Stimulated activated CD4-positive, alpha-beta T cell treated with anti-CD3 and anti-CD28 coated beads, TNF-alpha, amount 100 ng/mL, for 24 hours (primary cell): ENCODE data around the gene UNC5A.

Experiments used
- DNase-seq, 3 experiments: peaks; one replicate each; pipeline ENCODE4 v3.0.0-alpha.2; 2020; ENCODE audit warnings: low read depth in 3 of 3

The UNC5A gene

DNA sequence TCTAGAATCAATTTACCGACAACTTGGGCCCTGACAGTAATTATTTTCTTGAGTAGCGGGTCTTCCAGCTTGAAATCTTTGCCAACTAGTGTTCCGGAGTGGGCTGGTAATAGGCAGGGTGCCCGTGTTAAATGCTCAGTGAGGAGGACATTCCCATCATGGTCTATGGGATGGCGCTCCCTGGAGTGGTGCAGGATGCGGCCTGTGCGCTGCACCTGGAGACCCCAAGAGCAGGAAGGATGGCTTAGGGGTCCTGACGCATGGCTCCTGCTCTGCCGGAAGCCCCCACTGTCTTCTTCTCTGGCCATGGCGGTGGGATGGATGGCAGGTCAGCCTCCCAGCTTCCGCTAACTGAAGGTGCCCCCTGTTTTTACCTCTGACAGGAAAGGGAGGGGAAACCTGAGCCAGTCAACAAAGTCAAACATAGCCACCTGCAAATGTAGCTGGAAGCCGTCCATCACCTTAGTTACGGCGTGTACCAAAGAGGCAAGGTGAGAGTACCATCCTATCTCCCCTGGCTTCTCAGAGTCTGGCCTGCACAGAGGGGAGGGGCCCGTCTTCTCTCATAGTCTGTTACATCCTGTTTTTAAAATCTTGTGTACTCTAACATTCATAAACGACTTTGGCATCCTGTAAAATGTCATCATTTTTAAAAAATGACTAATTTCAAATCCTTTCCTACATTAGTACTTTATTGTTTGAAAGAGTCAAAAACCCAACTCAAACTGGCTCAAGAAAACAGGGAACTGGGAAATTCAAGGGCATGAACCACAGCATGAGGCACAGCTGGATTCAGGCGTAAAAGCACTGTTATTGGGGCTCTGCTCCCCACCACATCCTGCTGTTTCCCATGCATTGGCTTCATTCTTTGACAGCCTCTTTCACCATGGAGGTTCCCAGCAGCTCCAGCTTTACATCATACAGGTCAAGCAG, 28.5 kb upstream of the UNC5A start:
- no peak for DNase-seq

DNA sequence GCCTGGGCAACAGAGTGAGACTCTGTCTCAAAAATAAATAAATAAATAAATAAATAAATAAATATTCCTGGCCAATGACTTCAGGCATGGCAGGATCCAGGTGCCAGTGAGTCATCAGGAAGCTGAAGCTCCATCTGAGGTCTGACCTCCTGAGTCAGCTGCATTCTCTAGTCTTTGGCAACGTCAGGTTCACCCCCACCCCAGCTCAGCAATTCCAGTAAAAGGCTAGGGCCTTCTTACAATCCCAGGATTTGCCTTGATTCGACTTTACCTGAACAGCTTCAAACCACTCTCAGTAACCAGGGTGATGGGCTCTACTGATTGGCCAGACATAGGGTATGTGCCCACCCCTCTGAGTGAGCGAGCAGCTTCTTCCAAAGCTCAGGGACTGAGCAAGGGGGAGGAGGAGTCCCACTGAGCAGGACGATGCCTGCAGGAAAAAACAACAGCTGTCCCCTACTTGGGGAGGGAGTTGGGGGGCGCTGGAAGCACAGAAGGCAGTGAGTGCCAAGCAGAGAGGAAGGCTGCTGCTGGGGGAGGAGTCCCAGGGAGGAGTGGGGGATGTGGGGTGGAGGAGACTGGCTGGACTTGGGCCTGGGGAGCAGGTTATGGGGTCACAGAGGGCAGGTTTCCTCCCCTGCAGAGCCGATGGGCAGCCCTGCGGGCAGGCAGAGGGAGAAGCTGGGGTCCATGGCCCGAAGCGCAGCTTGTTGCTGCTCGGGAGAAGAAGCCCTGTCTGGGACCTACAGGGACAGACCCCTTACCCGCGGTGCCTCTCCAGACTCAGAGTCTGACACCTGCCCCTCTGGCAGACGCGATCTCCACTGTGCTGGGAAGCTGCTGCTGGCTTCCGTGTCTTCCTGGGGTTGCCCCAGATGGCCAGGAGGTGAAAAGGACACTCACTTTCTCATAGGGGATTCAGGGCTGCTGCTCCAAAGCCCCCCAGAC, 25.9 kb upstream of the UNC5A start:
- no peak for DNase-seq

DNA sequence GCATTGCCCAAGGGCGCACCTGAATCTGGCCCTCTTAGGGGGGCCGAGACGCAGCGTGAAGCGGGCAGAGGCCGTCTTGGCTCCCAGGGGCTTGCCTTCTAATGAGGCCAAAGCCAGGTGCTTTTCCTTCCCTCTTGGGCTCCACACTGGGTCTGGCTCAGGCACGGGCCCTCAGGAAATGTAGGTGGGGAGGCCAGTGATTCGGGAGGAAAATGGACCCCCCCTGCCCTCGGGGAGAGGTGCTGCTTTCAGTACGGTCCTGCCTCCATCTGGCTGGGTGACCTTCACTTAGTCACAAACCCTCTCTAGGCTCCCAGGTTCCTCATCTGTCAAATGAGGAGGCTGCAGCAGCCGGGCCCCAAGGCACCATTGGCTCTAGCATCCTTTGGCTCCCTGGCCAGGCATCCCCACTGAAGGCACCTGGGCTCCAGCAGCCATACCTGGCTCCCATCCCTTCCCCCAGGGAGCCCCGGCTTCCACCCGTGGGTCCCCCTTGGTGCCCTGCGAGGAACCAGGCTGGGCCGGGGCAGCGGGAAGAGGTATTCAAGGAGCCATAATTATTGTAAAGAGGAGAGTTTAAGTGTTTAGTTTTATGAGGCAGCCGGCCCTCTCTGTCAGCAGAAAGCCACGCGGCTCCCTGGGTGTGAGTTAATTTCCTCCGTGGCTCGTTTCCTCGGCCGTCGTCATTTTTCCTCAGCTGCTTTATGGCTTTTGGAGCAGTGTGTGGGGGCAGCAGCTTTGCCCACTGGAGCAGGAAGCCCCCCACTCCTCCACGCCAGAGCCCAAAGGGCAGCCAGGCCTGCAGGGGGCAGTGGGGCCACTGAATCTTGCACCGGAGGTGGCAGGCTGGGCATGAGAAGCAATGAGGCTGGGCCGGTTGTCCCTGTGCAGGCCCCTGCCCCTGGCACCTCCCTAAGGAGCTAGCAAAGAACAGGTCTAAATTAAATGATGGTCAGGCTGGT, 24.9 kb upstream of the UNC5A start:
- DNase-seq, result no peak

DNA sequence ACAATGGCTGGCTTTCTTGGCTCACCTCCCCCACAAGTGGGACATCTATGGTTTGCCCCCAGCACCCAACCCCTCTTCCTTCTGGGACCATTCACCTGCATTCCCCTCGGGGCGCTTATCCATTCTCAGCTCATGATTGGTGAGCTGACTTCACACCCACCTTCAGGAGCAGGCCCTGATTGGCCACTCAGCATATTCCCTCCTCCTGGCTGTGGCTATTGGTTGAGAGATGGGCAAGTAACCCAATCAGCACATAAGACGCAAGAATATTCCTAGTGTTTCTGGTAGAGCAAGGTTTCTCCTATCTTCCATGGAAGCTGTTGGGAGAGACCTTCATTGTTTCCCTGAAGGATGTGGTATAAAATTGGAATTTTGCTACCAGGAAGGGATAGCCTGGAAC, 22.7 kb upstream of the UNC5A start:
- no peak for DNase-seq

DNA sequence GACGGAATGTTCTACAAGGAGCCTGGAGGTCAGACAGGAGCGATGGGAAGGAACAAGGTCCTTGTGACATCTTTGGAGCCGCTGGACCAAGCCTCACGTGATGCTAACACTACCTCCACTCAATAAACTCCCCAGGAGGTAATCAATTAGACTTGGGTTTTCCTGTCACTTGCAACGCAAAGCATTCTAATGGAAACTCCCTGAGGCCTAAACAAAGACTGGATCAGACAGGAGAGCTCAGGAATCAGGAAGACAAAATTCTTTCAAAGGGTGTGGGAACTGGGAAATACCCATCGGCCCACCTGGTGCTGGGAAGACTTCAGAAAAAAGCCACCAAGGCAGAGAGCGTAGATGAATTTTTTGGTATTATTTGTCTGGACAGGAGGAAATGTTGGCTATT, 22.3 kb upstream of the UNC5A start:
- DNase-seq, result no peak

DNA sequence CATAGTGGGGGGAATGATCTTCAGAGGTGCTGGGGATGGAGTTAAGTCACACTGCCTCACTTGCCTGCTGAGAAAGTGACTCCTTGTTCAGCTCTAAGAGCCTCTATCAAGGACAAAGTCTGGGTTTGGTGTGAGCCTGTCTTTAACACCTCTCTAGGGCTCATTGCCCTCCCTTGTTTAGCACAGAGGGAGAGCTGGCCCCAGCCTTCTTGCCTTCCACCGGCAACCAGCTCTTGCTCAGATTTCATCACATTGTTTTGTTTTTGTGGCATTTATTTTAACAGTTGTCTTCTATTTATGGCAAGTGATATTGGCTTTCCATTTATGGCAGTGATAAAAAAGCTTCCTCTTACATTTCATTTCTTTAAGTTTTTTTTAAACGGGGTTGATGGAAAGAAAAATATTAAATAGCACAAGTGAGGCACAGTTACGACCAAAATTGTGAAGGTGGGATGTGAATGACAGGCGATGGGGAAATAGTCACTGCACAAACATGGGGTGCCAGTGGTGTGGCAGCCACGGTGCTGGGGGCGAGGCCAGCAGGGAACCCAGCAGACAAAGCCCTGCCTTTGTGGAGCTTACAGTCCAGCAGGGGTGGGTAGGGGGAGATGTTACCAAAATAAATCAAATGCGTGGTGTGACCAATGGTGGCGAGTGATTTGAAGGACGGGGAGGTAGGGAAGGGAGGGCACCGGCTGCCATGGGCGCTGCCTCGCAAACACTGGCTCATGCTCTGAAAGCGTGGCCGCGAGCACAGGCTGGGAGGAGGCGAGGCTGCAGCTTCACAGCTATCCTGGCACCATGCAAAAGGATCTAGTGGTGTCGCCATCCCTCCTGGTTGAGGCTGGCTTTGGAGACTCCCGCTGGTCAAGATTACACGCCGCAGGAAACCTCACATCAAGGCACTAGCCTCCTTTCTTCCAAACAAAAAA, 21.2 kb upstream of the UNC5A start:
- DNase-seq, result no peak

DNA sequence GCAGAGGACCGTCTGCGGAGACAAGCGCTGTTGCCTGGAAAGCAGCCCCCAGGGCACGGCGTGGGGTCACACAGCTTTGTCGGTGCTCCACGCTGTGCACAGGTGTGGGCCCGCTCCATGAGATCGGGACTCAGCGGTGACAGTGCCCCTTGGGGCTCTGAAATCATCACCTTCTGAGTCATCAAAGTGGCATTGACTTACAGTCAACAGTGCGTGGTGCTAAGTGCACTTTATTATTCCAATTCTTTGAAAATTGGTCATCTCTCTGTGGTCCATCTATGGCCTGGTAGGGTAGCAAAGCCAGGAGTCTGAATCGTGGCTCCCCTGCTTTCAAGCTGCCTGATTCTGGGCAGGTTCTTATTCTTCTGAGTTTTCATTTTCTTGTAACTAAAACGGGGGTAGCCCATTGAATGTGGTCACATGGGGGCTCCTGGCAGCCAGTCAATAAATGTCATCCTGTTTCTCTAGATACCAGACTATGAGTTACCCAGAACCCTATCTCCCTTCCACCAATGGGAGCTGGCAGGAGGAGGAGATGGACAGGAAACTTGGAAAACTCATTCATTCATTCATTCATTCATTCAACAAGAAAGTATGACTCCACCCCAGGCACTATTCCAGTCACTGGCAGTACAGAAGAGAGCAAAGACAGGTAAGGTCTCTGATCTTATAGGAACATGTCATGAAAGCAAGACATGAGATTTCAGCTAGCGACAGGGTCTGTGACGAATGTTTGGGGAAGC, 20.3 kb upstream of the UNC5A start:
- DNase-seq, result no peak

DNA sequence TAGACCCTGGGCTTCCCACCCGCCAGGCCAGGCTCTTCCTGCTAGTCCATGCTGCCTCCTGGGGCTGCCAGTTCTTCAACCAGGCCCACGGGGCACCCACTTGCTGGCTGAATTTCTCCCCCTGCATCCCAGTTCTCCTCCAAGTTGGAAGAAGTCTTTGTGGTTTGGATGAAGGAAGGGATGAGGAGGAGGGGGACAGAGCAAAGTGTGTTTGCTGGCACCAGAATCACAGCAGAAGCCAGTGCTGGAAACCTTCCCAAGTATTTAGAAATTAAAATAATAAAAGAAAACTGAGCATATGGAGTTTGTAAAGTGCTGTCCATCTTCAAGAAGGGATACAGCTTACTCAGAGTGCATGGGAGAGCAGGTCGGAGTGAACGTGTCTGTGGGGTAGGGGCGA, 19.4 kb upstream of the UNC5A start:
- no peak for DNase-seq

DNA sequence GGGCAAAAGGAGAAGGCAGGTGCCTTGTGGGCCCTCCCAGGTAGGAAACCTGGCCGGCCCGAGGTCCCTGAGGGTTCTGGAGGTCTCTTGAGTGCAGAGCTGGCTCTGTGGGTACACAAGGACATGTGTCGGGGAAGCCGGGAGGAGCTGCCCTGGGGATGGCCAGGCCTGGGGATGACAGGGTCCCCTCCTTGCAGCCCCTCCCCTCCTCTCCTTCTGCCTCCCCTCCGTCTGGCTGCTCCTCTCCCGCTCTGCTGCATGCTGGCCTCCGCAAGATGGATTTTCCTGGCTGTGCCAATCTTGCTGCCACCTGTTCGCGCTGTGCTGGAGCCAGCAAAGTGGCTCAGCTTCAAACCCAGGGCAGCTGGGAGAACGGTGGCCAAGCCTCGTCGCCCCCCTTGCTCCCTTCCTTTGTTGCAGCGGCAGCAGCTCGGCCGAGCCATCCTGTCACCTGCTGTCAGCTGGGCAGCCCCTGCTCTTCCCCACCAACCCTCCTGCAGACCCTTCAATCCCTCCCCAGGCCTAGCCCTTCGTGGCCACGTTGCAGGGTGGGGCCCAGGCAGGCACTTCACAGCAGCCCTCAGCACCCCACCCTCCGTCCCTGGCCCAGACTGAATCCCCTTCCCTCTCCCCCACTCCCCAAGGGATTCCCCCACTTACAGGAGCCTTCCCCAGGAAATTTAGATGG, 17.6 kb upstream of the UNC5A start:
- no peak for DNase-seq

DNA sequence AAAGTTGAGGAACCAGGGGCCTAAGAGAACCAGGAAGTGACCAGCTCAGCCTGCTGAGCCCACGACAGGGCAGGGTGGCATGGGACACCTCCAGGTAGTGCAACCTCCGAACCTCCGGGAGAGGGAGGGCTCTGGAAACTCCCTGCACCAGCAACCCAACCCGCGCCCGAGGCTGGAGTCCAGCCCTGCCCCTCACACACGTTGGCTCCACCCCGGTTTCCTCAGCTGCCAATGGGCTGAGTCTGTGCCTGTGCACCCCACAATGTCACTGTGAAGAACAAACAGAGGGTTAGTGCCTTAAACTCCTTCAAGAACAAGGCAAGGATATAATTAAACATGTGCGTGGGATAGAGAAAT, 17.0 kb upstream of the UNC5A start:
- DNase-seq, result no peak

DNA sequence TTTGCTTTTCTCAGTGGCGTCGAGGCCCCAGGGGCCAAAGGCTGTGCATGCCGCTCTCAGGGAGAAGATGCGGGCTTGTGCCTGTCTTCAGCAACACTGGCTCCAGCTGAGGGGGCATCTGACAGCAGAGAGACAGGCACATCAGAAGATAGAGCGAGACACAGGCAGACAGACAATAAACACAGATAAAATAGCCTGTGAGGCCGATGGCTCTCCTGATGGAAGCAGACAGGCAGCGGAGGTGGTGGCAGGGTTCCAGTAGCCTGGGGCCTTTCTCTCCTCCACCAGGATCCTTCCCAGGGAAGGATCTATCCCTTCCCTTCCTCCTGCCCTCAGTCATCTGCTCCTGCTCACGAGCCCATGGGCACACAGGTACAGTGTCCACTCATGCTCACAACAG, 16.6 kb upstream of the UNC5A start:
- DNase-seq, result no peak

DNA sequence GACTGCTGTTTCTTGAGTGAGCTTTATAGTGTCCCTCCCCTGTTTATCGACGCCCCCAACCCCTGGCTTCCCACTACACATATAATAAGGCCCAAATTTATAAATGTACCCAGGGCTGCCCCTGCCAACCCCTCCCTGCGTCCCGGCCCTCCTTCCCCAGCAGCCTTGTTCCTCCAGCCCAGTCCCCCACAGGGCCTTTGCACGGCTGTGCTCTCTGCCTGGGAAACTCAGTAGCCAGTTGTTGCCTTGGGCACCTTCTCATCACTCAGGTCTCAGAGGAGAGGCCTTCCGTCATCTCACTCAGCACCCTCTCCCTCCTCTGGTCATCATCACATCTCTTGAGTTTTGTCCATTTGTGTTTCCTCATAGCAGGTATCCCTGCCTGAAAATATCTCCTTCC, 15.8 kb upstream of the UNC5A start:
- no peak for DNase-seq

DNA sequence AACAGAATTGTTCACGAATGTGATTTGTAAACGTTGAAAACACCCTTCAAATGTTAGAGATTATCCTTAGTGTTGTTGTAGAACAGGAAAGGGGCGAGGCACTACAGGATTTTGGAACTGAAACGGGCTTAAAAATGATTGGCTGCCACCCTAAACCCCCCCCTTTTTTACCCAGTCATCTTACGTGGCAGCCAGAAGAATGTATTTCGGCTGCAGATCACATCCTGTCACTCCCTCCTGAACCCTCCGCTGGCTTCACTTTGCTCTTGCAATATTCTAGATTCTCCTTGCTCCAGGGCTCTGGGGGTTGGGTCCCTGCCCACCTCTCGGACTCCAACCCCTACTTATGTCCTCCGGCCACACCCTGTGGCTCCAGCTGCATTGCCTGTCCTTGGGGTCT, 13.9 kb upstream of the UNC5A start:
- no peak for DNase-seq

DNA sequence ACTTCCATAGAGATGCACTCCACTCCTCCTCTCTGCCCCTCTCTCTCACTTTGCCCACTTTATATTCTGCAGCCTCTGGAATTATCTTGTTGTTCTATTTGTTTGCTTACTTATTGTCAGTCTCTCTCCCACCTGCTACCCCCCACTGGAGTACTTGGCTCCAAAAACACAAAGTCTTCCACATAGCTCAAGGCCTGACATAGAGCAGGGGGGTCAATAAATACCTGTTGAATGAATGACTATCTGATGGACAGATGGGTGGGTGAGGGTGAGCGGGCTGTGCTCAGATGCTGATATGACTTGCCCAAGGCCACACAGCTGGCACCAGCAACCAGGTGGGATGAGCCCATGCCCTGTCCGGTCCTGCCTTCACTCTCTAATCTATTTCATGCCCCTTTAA, 13.4 kb upstream of the UNC5A start:
- DNase-seq, result no peak

DNA sequence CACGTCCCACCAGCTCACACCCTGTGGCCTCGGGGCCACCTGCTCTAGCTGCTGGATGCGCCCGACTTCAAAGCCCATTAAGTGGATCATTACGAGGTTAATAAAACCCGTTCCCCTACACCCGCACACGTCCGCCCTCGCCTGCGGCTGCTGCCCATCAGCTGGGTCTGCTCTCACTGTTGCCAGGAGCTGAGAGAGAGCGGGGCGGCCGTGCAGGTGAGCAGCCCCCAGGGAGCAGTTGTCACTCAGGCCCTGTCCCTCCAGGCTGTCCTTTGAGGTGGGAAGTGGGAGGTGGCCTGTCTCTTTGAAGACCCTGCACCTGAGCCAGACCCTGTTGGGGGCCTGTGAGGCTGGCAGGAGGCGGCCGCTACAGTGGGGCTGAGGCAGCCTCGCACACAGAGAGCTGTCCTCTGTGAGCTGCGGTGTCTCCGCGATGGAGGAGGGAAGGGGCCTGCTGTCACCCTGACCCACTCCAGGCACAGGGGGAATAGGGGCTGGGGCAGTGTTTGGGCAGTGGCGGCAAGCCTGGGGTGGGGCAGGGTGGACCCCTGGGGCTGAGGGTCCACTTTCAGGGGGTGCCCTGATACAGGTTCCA, 12.8 kb upstream of the UNC5A start:
- no peak for DNase-seq

DNA sequence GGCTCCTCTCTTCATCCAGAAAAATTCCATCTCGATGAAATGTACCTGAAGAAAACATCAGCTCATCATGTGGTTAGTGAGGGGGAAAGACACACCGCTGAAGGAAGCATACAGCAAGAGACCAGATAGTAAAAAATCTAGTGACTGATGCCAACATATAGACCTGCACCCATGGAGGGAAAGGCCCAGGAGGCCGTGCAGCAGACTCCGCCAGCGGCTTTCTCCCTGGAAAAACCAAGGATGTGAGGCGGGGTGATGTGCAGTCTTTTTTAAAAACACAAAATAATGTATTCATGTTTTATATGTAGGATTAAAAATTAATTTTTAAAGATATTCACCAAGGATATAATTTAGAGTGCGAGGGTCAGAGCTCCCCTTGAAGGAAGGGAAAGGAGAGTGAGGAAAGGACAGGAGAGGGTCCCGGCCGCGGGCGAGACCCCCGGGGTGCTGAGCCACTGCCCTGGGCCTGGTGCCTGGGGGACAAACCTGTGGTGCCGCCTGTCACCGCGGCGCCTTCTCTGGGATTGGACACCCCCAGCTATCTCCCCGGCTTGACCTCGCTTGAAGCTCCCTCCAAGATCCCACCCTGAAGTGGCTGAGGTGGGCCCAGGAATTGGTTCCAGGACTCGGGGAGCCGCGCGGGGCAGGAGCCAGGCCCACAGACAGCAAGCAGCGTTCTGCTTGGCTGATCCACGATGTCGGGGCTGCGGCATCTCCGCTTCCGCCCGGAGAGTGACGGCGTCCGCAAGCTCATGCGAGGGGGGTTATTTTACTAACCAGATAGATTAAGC, 12.1 kb upstream of the UNC5A start:
- DNase-seq, result no peak

DNA sequence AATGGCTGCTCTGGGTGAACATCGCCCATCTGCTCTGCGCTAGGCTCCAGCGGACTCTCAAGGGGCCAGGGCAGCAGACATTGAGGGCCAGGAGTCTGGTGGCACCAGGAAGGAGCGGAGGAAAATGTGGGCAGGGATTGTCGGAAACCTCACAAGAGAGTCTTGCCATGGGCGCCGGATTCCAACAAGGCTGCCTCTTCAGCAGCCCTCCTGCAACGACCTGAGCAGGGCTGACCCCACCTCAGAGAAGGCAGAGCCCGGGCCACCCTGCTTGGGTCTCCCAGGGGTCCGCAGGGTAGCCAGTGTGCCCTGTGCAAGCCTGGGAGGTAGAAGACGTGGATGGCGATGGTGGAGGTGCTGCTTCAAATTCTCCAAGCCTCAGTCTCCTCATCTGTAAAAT, 11.4 kb upstream of the UNC5A start:
- no peak for DNase-seq

DNA sequence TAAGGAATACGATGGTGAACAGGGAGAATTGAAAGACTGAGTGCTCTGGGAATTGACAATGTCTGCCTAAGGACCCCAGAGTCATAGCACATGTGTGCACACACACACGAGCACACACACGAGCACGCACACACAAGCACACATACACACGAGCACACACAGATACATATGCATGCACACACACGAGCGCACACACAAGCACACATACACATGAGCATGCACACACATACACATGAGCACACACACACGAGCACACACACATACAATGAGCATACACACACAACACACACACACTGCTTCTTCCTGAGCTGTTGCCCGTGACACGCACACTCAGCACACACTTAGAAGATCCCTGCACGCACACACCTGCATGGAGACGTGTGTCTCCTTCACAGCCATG, 10.9 kb upstream of the UNC5A start:
- no peak for DNase-seq
